MM.1S (cell line): ENCODE results near the gene RASD2.

Source experiments
- DNase-seq: peaks from one replicate; pipeline ENCODE4 v3.0.0-alpha.2; 2015
- H2AFZ ChIP-seq: fragments of 300-600 bp; sonication (generic); 2 replicates; pipeline ENCODE4 v1.6.0; 2016; ENCODE audit warnings: antibody characterized with exemption, low read length
- H3F3A ChIP-seq: fragments of 300-600 bp; sonication (generic); 2 replicates; pipeline ENCODE4 v1.6.1; 2016; ENCODE audit warnings: mild to moderate bottlenecking, antibody characterized with exemption, low read length, moderate library complexity, mixed read lengths; ENCODE audit not compliant: insufficient read depth
- H3K27ac ChIP-seq: fragments of 300-600 bp; sonication (generic); 2 replicates; pipeline ENCODE4 v1.5.1; 2016; ENCODE audit warnings: mild to moderate bottlenecking, low read length
- H3K27me3 ChIP-seq: fragments of 300-600 bp; sonication (generic); replicated peaks from 2 replicates; pipeline ENCODE4 v1.6.0; 2016; ENCODE audit warnings: low read length; ENCODE audit not compliant: insufficient read depth
- H3K36me3 ChIP-seq: fragments of 300-600 bp; sonication (generic); replicated peaks from 2 replicates; pipeline ENCODE4 v1.6.1; 2016; ENCODE audit warnings: mild to moderate bottlenecking, low read length, mixed read lengths; ENCODE audit not compliant: insufficient read depth
- H3K4me1 ChIP-seq: fragments of 300-600 bp; sonication (generic); 2 replicates; pipeline ENCODE4 v1.6.1; 2016; ENCODE audit warnings: low read length, mixed read lengths
- H3K4me2 ChIP-seq: fragments of 300-600 bp; sonication (generic); 2 replicates; pipeline ENCODE4 v1.6.0; 2016; ENCODE audit warnings: low read depth, low read length
- H3K4me3 ChIP-seq: fragments of 300-600 bp; sonication (generic); 2 replicates; pipeline ENCODE4 v1.5.1; 2016; ENCODE audit warnings: low read length, mixed read lengths
- H3K79me2 ChIP-seq: fragments of 300-600 bp; sonication (generic); 2 replicates; pipeline ENCODE4 v1.6.1; 2016; ENCODE audit warnings: mixed run types, low read length, mixed read lengths
- H3K9ac ChIP-seq: fragments of 300-600 bp; sonication (generic); 2 replicates; pipeline ENCODE4 v1.6.1; 2016; ENCODE audit warnings: low read length, mixed read lengths
- H3K9me2 ChIP-seq: fragments of 300-600 bp; sonication (generic); replicated peaks from 2 replicates; pipeline ENCODE4 v1.6.1; 2016; ENCODE audit warnings: mild to moderate bottlenecking, low read length, mixed read lengths; ENCODE audit not compliant: insufficient read depth
- H3K9me3 ChIP-seq: fragments of 300-600 bp; sonication (generic); replicated peaks from 2 replicates; pipeline ENCODE4 v1.6.1; 2016; ENCODE audit warnings: mild to moderate bottlenecking, low read length, mixed read lengths; ENCODE audit not compliant: insufficient read depth
- H4K20me1 ChIP-seq: fragments of 300-600 bp; sonication (generic); 2 replicates; pipeline ENCODE4 v1.6.1; 2016; ENCODE audit warnings: mild to moderate bottlenecking, low read length, moderate library complexity, mixed read lengths; ENCODE audit not compliant: insufficient read depth
- EZH2 ChIP-seq: fragments of 300-600 bp; sonication (generic); optimal IDR thresholded peaks from 2 replicates; pipeline ENCODE3; 2017; ENCODE audit warnings: low read depth, mild to moderate bottlenecking, antibody characterized with exemption, low read length, mixed read lengths
- EZH2phosphoT487 ChIP-seq: fragments of 300-600 bp; sonication (generic); IDR thresholded peaks from 2 replicates; pipeline ENCODE4 v1.6.1; 2018; ENCODE audit warnings: antibody characterized with exemption, low read length
- TF ChIP-seq, protein P1 (sequence below): fragments of 300-600 bp; sonication (generic); IDR thresholded peaks from 2 replicates; pipeline ENCODE4 v1.5.1; 2016; ENCODE audit warnings: antibody characterized with exemption, low read length, mixed read lengths

The RASD2 gene

GRCh38 chr22:35533365-35534029 is 7.1 kb upstream of the RASD2 start:
- Histone ChIP-seq H3K9me3 (no peaks in the 10 kb centered on the region), H4K20me1 (no peaks in the 10 kb centered on the region), H3K27me3 (no peaks in the 10 kb centered on the region), H3K27ac (peak overlapping the region; percentile 69; the same call in 1 of the 2 replicates), H3K9ac (no peak overlapping the region), H2AFZ (no peak overlapping the region), H3K4me3 (no peak overlapping the region), H3K4me1 (peaks cover 21% of the 10 kb centered on the region), H3F3A (peaks cover 15% of the 10 kb centered on the region), H3K9me2 (no peaks in the 10 kb centered on the region), H3K36me3 (no peaks in the 10 kb centered on the region), H3K79me2 (no peaks in the 10 kb centered on the region), H3K4me2 (no peak overlapping the region)
- TF ChIP-seq EZH2phosphoT487 (no peak), EZH2 (no peak)
- TF ChIP-seq, protein P1, sequence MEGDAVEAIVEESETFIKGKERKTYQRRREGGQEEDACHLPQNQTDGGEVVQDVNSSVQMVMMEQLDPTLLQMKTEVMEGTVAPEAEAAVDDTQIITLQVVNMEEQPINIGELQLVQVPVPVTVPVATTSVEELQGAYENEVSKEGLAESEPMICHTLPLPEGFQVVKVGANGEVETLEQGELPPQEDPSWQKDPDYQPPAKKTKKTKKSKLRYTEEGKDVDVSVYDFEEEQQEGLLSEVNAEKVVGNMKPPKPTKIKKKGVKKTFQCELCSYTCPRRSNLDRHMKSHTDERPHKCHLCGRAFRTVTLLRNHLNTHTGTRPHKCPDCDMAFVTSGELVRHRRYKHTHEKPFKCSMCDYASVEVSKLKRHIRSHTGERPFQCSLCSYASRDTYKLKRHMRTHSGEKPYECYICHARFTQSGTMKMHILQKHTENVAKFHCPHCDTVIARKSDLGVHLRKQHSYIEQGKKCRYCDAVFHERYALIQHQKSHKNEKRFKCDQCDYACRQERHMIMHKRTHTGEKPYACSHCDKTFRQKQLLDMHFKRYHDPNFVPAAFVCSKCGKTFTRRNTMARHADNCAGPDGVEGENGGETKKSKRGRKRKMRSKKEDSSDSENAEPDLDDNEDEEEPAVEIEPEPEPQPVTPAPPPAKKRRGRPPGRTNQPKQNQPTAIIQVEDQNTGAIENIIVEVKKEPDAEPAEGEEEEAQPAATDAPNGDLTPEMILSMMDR = no peak
- no peak for DNase-seq

- no peaks in the 10 kb centered on the region for H3K27me3 ChIP-seq
- H3K9me2 ChIP-seq = no peaks in the 10 kb centered on the region
- H3K36me3 ChIP-seq = no peaks in the 10 kb centered on the region
Observed at GRCh38 chr22:35534091-35534490, 6.5 kb upstream of the RASD2 start.

GRCh38 chr22:35537232-35537631 is 3.4 kb upstream of the RASD2 start:
- Histone ChIP-seq H3K4me1 (peaks cover 30% of the 10 kb centered on the region), H3K9ac (no peak overlapping the region), H3K4me2 (no peak overlapping the region), H3F3A (peaks cover 23% of the 10 kb centered on the region), H2AFZ (no peak overlapping the region), H3K36me3 (no peaks in the 10 kb centered on the region), H3K27ac (no peak overlapping the region), H3K9me3 (no peaks in the 10 kb centered on the region), H3K79me2 (no peaks in the 10 kb centered on the region), H3K27me3 (peaks cover 17% of the 10 kb centered on the region), H3K9me2 (no peaks in the 10 kb centered on the region), H3K4me3 (no peak overlapping the region), H4K20me1 (no peaks in the 10 kb centered on the region)
- no peak for TF ChIP-seq EZH2phosphoT487
- TF ChIP-seq, protein P1 = no peak
- TF ChIP-seq EZH2 = no peak
- DNase-seq = no peak

More at GRCh38 chr22:35534091-35534490, 6.5 kb upstream of the RASD2 start:
- Histone ChIP-seq H3K79me2 (no peaks in the 10 kb centered on the region), H3K4me2 (peak overlapping the region; percentile 37; the same call in 1 of the 2 replicates), H3F3A (peaks cover 15% of the 10 kb centered on the region), H2AFZ (no peak overlapping the region), H3K9ac (no peak overlapping the region; the same call in 1 of the 2 replicates), H3K9me3 (no peaks in the 10 kb centered on the region), H3K4me1 (peaks cover 21% of the 10 kb centered on the region), H3K27ac (peak overlapping the region; percentile 69), H4K20me1 (no peaks in the 10 kb centered on the region), H3K4me3 (no peak overlapping the region)
- TF ChIP-seq, protein P1 = no peak
- TF ChIP-seq EZH2phosphoT487 = no peak
- no peak for TF ChIP-seq EZH2
- DNase-seq = peak; percentile 86
